G401.6 (cell line): ENCODE measurements around the gene FURIN.
"Not testable (repeated sequence)": the region's sequence is repeated elsewhere in the genome, so short reads cannot be mapped to it uniquely, and the experiment has no call there.

Experiments used
- FAIRE-seq: peaks from 2 replicates; lab custom pipeline; 2012; peaks lifted over from hg19 to GRCh38; lab: Jason Lieb, UNC

FURIN gene

DNA sequence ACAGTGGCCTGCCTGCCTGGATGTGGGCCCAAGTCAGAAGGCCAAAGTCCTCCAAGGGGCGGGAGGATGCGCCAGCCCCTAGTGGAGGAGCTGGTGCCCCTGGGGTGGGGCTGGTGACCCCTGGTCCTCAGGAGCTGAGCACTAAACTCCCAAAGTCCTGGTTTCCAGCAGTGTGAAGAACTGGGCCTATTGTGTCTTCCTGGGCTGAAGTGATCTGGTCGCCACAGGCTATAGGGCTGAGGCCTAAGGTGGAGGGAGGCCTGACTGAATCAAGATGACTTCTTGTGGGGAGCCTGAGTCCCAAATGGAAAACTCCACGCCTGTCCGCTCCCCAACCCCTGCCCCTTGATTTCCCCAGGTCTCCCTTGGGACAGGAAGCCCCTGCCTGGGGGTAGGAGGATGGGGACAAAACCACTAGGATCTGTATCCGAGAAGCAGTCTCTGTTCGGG lies 15.2 kb downstream of the FURIN start:
- FAIRE-seq: no peak

DNA sequence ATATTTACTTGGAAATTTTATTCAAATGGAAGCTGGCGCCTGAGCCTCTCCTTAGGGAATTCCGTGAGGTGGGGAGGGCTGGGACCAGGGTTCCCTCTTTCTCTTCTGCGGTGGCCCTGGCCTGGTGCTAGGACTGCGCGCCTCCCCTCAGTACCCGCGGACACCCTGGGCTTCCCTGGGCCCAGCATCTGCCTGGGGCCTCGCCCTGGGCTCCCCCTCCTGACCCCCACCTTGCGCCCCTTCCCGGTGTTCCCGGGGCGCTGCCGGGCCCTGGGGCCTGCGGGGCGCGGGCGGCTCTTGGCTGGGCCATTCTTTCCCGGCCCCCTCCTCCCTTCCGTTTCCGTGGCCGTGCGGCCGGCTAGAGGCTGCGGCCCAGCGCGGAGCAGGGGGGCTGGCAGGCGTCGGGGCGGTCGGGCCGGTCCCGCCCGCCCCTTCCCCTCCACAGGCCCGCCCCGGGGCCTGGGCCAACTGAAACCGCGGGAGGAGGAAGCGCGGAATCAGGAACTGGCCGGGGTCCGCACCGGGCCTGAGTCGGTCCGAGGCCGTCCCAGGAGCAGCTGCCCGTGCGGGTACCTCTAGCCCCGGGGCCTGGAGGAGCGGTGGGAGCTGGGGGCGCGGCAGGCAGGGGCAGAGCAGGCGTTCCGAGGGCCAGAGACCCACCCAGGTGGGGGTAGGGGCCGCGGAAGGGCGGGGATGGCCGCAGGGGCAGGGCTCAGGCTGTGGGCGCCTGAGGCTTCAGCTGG lies 15.8 kb downstream of the FURIN start, which contains the start of gene FES:
Gene FES, plus strand, starts transcription at position 529 of the 743 bp plus-strand sequence. CDS start 542 bp downstream, outside the sequence.
- no peak for FAIRE-seq

- no peak for FAIRE-seq
Measured at GRCh38 chr15:90884719-90885431, 16.5 kb downstream of the FURIN start.

DNA sequence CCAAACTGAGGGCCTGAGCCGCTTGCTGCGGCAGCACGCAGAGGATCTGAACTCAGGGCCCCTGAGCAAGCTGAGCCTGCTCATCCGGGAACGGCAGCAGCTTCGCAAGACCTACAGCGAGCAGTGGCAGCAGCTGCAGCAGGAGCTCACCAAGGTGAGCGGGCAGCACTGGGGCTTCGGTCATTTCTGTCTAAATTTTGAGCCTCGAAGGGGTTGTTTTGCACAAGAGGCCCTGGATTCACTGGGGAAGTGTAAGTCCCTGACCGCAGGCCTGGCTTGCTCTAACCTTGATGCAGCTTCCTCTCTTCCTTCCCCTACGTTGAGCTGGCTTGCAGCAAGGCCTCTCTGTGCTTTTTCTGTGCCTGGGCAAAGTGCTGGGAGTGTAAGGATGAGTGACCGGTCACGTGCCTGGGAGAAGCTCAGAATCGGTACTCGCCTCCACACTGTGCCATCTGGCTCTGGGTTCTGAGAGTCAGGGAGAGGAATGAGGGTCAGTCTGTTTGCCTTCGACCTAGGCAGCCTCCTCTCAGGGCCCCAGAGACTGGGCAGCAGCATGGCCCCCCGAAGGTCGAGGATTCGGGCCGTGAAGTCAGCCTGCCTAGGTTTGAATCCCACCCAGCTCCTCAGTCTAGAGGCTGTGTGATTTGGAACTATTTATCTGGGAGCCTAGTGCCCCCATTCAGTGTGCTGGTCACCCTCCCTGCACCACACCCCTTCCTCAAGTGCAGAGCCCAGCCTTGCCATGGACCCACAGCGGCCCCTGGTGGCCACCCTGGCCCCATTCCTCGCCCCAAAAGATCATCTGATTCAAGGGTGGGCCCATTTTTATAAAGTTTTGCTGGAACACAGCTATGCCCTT lies 17.3 kb downstream of the FURIN start:
- no peak for FAIRE-seq

DNA sequence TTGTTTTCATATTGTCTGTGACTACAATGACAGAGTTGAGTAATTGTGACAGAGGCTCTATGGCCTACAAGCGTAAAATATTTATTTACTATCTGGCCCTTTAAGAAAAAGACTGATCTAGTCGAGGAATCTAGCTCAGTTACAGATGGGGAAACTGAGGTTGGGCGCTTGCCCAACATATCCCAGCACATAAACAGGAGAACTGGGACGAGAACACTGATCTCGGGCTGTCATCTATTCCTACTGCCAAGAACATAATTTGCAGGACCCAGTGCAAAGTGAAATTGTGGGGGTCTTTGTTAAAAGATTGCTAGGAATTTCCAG lies 17.9 kb downstream of the FURIN start:
- no peak for FAIRE-seq

DNA sequence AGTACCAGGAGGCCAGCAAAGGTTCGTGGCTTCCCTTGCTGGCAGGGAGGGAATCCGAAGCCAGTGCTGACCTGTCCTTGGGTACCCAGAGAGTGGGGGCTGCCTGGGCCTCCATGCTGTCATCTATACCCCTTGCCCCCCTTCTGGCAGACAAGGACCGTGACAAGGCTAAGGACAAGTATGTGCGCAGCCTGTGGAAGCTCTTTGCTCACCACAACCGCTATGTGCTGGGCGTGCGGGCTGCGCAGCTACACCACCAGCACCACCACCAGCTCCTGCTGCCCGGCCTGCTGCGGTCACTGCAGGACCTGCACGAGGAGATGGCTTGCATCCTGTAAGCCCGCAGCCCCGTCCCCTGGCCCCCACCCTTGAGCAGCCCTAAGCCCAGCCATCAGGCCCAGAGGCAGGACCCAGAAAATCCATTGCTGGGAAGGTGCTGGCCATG lies 18.7 kb downstream of the FURIN start:
- no peak for FAIRE-seq

GRCh38 chr15:90889313-90889730 lies 20.9 kb downstream of the FURIN start:
- FAIRE-seq: no peak

- FAIRE-seq: no peak
Measured at GRCh38 chr15:90889736-90890456, 21.5 kb downstream of the FURIN start.

DNA sequence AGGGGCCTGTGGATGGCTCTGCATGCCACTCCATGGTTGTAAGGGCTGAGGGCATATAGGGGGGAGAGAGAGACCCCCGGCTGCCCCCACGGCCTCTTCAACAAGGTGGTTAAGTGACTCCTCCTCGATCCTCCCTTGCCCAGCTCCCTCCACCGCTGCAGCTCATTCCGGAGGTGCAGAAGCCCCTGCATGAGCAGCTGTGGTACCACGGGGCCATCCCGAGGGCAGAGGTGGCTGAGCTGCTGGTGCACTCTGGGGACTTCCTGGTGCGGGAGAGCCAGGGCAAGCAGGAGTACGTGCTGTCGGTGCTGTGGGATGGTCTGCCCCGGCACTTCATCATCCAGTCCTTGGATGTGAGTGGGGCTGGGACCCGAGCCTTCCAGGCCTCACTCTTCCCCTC lies 22.5 kb downstream of the FURIN start:
- FAIRE-seq: no peak

GRCh38 chr15:90891346-90891949 lies 23.1 kb downstream of the FURIN start:
- FAIRE-seq: no peak

DNA sequence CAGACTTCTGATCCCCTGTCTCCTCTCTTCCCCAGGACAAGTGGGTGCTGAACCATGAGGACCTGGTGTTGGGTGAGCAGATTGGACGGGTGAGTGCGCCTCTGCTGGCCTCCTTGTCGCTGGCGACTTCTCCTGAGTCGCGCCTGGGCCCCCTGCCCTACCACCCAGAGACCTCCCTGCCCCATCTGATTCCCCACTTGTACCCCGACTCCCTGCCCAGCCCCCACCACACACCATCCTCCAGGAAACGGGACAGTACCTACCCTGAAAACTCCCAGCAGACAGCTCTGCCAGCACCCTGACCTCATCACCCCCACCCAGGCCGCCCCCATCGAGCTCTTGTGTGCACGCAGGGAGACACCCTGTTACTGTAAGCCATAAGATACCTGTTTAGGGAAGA lies 23.6 kb downstream of the FURIN start:
- FAIRE-seq: no peak

- no peak for FAIRE-seq
Measured at GRCh38 chr15:90892498-90893174, 24.2 kb downstream of the FURIN start.

- no peak for FAIRE-seq
Measured at GRCh38 chr15:90893175-90894090, 25.0 kb downstream of the FURIN start.

DNA sequence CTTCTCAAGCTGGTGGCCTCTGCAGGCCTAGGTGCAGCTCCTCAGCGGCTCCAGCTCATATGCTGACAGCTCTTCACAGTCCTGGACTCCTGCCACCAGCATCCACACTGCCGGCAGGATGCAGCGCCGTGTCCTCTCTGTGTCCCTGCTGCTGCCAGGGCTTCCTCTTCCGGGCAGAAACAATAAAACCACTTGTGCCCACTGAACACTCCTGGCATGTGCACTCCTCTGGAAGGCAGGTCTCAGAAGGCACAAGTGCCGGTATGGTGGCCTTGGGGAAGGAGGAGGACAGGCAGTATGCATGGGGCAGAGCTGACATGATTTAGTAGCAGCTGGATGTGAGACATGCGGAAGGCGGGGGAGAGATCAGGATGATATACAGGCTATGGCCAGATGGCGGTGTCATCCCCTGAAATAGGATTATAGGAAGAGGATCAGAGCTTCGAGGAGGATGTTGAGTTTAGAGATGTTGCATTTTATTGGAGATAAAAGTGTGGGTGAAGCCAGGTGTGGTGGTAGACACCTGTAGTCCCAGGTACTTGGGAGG lies 27.3 kb downstream of the FURIN start:
- FAIRE-seq: no peak

DNA sequence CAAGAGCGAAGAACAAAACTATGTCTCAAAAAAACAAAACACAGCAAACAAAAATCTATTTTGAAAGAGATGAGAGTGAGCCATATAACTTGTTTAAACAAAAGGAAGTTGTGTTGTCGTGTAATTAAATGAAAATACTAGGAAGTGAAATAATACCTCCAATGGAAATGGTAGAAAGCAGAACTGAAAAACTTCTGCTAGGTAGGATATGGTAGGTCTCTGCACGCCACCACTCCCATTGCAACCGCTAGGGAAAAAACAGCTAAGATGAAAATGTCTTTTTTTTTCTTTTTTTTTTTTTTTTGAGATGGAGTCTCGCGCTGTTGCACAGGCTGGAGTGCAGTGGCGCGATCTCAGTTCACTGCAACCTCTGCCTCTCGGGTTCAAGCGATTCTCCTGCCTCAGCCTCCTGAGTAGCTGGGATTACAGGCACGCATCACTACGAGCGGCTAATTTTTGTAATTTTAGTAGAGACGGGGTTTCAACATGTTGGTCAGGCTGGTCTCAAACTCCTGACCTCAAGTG lies 28.8 kb downstream of the FURIN start:
- not testable (repeated sequence) for FAIRE-seq

- no peak for FAIRE-seq
Measured at GRCh38 chr15:90901175-90902039, 33.0 kb downstream of the FURIN start.

DNA sequence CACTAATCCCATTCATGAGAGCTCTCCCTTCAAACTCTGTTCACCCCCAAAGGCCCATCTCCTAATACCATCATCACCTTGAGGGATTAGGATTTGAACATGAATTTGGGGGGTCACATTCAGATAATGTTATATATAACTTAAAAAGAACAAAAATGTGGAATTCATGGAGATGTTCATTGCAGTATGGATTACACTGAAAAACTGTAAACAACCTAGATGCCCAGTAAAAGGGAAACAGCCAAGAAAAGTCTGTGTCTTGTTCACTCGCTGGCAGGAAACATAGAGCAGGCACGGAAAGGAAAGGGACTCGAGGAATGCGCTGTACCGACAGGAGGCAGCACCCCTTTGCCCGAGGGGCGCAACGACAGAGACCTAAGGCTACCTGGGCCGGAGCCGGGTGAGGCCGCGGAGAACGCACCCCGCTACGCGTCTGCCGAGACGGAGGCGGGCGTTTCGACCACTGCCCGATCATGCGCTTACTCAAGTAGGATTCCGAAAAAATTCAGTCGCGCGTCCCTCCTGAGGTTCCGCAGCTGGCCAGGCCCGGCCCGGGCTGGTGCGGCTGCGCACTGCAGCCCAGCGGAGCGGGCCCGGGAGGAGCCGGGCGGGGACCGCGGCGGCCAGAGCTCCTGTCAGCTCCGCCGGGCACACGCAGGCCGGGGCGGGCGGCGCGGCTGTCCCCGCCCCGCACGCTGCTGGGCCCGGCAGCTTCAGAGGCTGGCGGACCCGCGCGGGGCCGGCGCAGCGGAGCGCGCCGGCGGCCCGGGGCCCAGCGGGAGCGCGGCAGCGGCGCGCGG lies 33.9 kb downstream of the FURIN start:
- no peak for FAIRE-seq
